Ishikawa (cell line): ENCODE results near the gene HBEGF.

Source experiments
- CREB1 ChIP-seq: IDR thresholded peaks from 2 replicates; pipeline ENCODE4 v1.6.1; 2012; ENCODE audit warnings: low read depth
- EGR1 ChIP-seq: IDR thresholded peaks from 2 replicates; pipeline ENCODE4 v1.6.1; 2012
- FOXM1 ChIP-seq: IDR thresholded peaks from 2 replicates; pipeline ENCODE4 v1.6.1; 2012; ENCODE audit warnings: low read depth, borderline replicate concordance
- RAD21 ChIP-seq: IDR thresholded peaks from 2 replicates; pipeline ENCODE4 v1.6.1; 2012; ENCODE audit warnings: low read depth
- REST ChIP-seq: IDR thresholded peaks from 2 replicates; pipeline ENCODE4 v1.6.1; 2012; ENCODE audit warnings: low read depth, mild to moderate bottlenecking
- TAF1 ChIP-seq: IDR thresholded peaks from 2 replicates; pipeline ENCODE4 v1.6.1; 2012; ENCODE audit warnings: low read depth, mild to moderate bottlenecking
- TCF12 ChIP-seq: IDR thresholded peaks from 2 replicates; pipeline ENCODE4 v1.6.1; 2012; ENCODE audit warnings: low read depth
- YY1 ChIP-seq: IDR thresholded peaks from 2 replicates; pipeline ENCODE4 v1.6.1; 2012; ENCODE audit warnings: low read depth
- ZBTB7A ChIP-seq: IDR thresholded peaks from 2 replicates; pipeline ENCODE4 v1.6.1; 2012; ENCODE audit warnings: low read depth

GRCh38 chr5:140319833-140320232, 26.6 kb downstream of the HBEGF start:
- TF ChIP-seq ZBTB7A (no peak), REST (no peak), RAD21 (no peak), TCF12 (no peak), YY1 (no peak), EGR1 (no peak), FOXM1 (no peak), TAF1 (no peak), CREB1 (no peak)
